Ovary (tissue), 3 donors: ENCODE results near the gene STK10.

Experiments used
- POLR2A ChIP-seq: fragments of 450-650 bp; IDR thresholded peaks from one replicate; pipeline ENCODE4 v1.6.1; 2017; ENCODE audit warnings: antibody characterized with exemption, mild to moderate bottlenecking, moderate library complexity
- TF ChIP-seq, protein P1 (sequence below), 3 donors: fragments of 450-650 bp in 2 of 3; fragments of 200-600 bp in 1 of 3; IDR thresholded peaks; one replicate each; pipeline versions ENCODE4 v1.5.1 to v1.8.0; 2016 to 2022; ENCODE audit warnings: antibody characterized with exemption in 3 of 3, mild to moderate bottlenecking in 1 of 3
- donor health status: DM: no; HTN: no; CAD: no.

DNA sequence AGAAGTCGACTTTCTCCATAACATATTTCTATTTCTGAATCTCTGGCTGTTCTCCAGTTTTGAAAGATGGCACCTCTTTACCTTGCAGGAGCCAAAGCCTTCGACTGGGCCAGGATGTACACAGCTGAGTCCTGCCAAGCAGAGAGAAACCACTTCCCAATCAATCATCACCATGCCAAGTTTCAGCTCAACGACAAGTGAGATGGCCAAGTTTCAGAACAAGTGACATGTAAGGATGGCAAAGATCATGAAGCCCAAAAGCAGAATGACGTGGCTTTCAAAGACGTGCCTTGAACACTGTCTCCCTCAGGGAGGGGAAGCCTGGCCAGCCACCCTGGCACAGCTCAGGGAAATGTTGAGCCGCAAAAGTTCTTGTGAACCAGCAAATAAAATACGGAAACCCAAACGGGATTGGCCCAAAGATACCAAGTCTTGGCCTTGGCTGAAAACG lies 17.7 kb downstream of the STK10 start:
- TF ChIP-seq, protein P1, sequence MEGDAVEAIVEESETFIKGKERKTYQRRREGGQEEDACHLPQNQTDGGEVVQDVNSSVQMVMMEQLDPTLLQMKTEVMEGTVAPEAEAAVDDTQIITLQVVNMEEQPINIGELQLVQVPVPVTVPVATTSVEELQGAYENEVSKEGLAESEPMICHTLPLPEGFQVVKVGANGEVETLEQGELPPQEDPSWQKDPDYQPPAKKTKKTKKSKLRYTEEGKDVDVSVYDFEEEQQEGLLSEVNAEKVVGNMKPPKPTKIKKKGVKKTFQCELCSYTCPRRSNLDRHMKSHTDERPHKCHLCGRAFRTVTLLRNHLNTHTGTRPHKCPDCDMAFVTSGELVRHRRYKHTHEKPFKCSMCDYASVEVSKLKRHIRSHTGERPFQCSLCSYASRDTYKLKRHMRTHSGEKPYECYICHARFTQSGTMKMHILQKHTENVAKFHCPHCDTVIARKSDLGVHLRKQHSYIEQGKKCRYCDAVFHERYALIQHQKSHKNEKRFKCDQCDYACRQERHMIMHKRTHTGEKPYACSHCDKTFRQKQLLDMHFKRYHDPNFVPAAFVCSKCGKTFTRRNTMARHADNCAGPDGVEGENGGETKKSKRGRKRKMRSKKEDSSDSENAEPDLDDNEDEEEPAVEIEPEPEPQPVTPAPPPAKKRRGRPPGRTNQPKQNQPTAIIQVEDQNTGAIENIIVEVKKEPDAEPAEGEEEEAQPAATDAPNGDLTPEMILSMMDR (IDR thresholded peaks at IDR 0.05) = no peak
- TF ChIP-seq POLR2A = no peak
